Left colon (tissue), 2 donors: ENCODE data around the gene MROH8. TPM values are rescaled to one million over a fixed set of nuclear protein-coding genes. Genes with fewer than 3 reads are reported as not detected.

Experiments used
- ATAC-seq: fragments of 200-7000 bp; cut with Tn5 transposase; one replicate; pipeline ENCODE4 v1.9.1; 2020; ENCODE audit warnings: mild to moderate bottlenecking, moderate library complexity
- DNase-seq, 2 donors: peaks; one replicate each; pipeline ENCODE4 v3.0.0-alpha.2; 2020
- intact Hi-C, 2 donors: fragments of 100-400 bp; cut with DNase I in 1 of 2; cut with micrococcal nuclease in 1 of 2; formaldehyde crosslinking; loops; one replicate each; pipeline versions ENCODE4 v1.11.2 to v1.14.0; 2022; cut with DNase I, micrococcal nuclease
- total RNA-seq, 2 donors: library from RNA; stranded (reverse); fragmentation: NEBNext Ultra II Directional; extraction: Animal tissue kit (Norgen Biotek cat#: 25700); gene quantifications; one replicate each; pipeline ENCODE4 v1.2.1, GENCODE V29; 2021
- donor health status: DM: no; HTN: no; CAD: no.
- donor health status: DM: yes; HTN: yes; CAD: no.

The MROH8 gene
- total RNA-seq, 2 donors from 2014 or later: 1.9 to 2.3 TPM

GRCh38 chr20:37053230-37053950 is 126.0 kb downstream of the MROH8 start:
- intact Hi-C loops: no loop called here
- no peak for DNase-seq
- no peak for ATAC-seq

Other genes starting within 250 kb of the MROH8 start
- gene SAMHD1, start 227.8 kb downstream of the MROH8 start, total RNA-seq: 10 to 100 TPM; 25.2 to 42.8 TPM
- gene RBL1, start 83.6 kb downstream of the MROH8 start, total RNA-seq: 1 to 10 TPM; 5.2 to 5.6 TPM
- 100 to 1,000 TPM; 133 to 155 TPM for gene RPN2, start 218 bp downstream of the MROH8 start, total RNA-seq
- gene GHRH, start 82.3 kb upstream of the MROH8 start, total RNA-seq: not detected
- gene MANBAL, start 110.1 kb upstream of the MROH8 start, total RNA-seq: 10 to 100 TPM; 35.3 to 37.2 TPM
- gene SRC, start 166.6 kb upstream of the MROH8 start, total RNA-seq: 100 to 1,000 TPM; 117 to 121 TPM